A673 (cell line): Measurements from ENCODE around the gene KANSL1.

Source experiments
- EZH2 ChIP-seq: fragments of 200-600 bp; sonication (generic); IDR thresholded peaks from 2 replicates; pipeline ENCODE4 v1.6.1; 2017; ENCODE audit warnings: borderline replicate concordance, low read depth, mild to moderate bottlenecking, mixed read lengths, antibody characterized with exemption, low read length; ENCODE audit not compliant: poor library complexity, severe bottlenecking
- TF ChIP-seq, protein P1 (sequence below): fragments of 300-800, 200-600 bp; sonication (generic); conservative IDR thresholded peaks from 2 replicates; pipeline ENCODE4 v1.5.1; 2017; ENCODE audit warnings: low read depth, mild to moderate bottlenecking, antibody characterized with exemption, low read length, moderate library complexity, mixed read lengths

DNA sequence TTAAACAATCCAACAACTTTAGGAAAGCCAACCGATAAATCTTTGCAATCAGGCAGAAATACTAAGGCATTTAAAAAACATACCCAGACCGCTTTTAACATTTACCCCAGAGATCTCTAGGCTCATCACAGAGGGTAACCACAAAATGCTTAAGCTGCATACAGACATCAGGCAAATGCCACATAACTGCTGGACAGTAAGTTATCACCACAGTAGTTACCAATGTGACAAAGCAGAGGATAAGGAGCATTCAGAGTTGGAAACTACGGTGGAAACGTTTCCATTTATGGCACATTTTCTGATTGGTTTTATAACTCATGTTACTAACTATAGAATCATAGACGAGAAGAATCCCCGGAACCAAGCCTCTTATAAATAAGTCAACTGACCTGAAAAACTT, 77.5 kb downstream of the KANSL1 start:
- TF ChIP-seq, protein P1, sequence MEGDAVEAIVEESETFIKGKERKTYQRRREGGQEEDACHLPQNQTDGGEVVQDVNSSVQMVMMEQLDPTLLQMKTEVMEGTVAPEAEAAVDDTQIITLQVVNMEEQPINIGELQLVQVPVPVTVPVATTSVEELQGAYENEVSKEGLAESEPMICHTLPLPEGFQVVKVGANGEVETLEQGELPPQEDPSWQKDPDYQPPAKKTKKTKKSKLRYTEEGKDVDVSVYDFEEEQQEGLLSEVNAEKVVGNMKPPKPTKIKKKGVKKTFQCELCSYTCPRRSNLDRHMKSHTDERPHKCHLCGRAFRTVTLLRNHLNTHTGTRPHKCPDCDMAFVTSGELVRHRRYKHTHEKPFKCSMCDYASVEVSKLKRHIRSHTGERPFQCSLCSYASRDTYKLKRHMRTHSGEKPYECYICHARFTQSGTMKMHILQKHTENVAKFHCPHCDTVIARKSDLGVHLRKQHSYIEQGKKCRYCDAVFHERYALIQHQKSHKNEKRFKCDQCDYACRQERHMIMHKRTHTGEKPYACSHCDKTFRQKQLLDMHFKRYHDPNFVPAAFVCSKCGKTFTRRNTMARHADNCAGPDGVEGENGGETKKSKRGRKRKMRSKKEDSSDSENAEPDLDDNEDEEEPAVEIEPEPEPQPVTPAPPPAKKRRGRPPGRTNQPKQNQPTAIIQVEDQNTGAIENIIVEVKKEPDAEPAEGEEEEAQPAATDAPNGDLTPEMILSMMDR = no peak
- TF ChIP-seq EZH2 = no peak
